GM20000 (cell line): ENCODE measurements around the gene KAT8.

Experiments used
- DNase-seq: peaks from one replicate; pipeline ENCODE4 v3.0.0; 2012; ENCODE audit warnings: low spot score
- CTCF ChIP-seq: IDR thresholded peaks from 2 replicates; pipeline ENCODE4 v1.5.1; 2012; ENCODE audit warnings: mild to moderate bottlenecking, control low read depth; ENCODE audit errors: extremely low read depth, missing control alignments

The KAT8 gene

GRCh38 chr16:31179219-31179746, 61.8 kb downstream of the KAT8 start:
- no peak for TF ChIP-seq CTCF
- no peak for DNase-seq

- DNase-seq, result peak; percentile 96
- TF ChIP-seq CTCF, result no peak
These were observed 62.4 kb downstream of the KAT8 start, which contains the start of gene FUS for GRCh38 chr16:31179747-31180459. TSS of gene FUS (plus strand) at chr16:31180139. CDS start at chr16:31180215, 76 bp downstream.
